GF-D8 (cell line): ENCODE results near the gene MACROD2.

Experiments used
- DNase-seq: peaks from one replicate; lab custom pipeline; 2025; lab: John Stamatoyannopoulos, UW

Gene MACROD2

GRCh38 chr20:14582855-14583254 is 587.5 kb downstream of the MACROD2 start:
- no peak for DNase-seq

GRCh38 chr20:14583413-14583812 is 588.1 kb downstream of the MACROD2 start:
- no peak for DNase-seq

- DNase-seq, result no peak
These were observed 594.1 kb downstream of the MACROD2 start for GRCh38 chr20:14589383-14589782.

- DNase-seq, result no peak
These were observed 599.7 kb downstream of the MACROD2 start for GRCh38 chr20:14595051-14595450.

GRCh38 chr20:14597206-14597715 is 601.9 kb downstream of the MACROD2 start:
- DNase-seq, result no peak

GRCh38 chr20:14599613-14600012 is 604.3 kb downstream of the MACROD2 start:
- DNase-seq, result no peak

- DNase-seq, result no peak
These were observed 605.2 kb downstream of the MACROD2 start for GRCh38 chr20:14600527-14600926.

GRCh38 chr20:14604143-14604542 is 608.8 kb downstream of the MACROD2 start:
- DNase-seq, result no peak

- no peak for DNase-seq
These were observed 614.3 kb downstream of the MACROD2 start for GRCh38 chr20:14609328-14610221.

- DNase-seq, result no peak
These were observed 616.2 kb downstream of the MACROD2 start for GRCh38 chr20:14611479-14611878.

- no peak for DNase-seq
These were observed 617.1 kb downstream of the MACROD2 start for GRCh38 chr20:14612391-14612790.

- DNase-seq, result no peak
These were observed 620.7 kb downstream of the MACROD2 start for GRCh38 chr20:14616003-14616402.

GRCh38 chr20:14617123-14617522 is 621.8 kb downstream of the MACROD2 start:
- DNase-seq, result no peak

- DNase-seq, result no peak
These were observed 624.1 kb downstream of the MACROD2 start for GRCh38 chr20:14619411-14619810.

GRCh38 chr20:14622796-14623195 is 627.5 kb downstream of the MACROD2 start:
- no peak for DNase-seq

GRCh38 chr20:14631011-14631410 is 635.7 kb downstream of the MACROD2 start:
- no peak for DNase-seq

GRCh38 chr20:14632906-14633305 is 637.6 kb downstream of the MACROD2 start:
- peak; percentile 25 for DNase-seq

- DNase-seq, result no peak
These were observed 638.2 kb downstream of the MACROD2 start for GRCh38 chr20:14633507-14633906.

GRCh38 chr20:14634665-14635064 is 639.3 kb downstream of the MACROD2 start:
- DNase-seq, result no peak

GRCh38 chr20:14637441-14637840 is 642.1 kb downstream of the MACROD2 start:
- DNase-seq, result no peak

GRCh38 chr20:14643146-14643545 is 647.8 kb downstream of the MACROD2 start:
- DNase-seq, result no peak

- no peak for DNase-seq
These were observed 648.2 kb downstream of the MACROD2 start for GRCh38 chr20:14643556-14643955.

GRCh38 chr20:14644306-14645097 is 649.2 kb downstream of the MACROD2 start:
- DNase-seq, result no peak
